ENCODE data around the gene CDH13.

Gene CDH13

DNA sequence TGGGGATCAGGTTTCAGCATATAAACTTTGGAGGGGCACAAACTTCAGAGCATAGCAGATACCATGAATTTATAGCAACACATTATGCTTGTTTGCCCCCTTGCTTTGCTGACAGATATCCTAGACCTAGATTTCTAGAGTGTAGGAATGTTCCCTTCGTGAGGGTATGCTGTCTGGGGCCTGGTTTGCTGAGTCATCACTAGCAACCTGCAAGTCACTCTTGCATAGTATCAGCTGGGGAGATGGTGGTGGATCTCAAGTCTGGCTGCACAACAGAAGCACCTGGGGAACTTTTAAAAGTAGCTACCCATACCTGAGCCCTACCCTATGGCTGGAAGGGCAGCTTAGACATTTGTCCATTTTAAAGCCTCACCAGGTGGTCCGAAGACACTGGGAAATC lies 1158.7 kb downstream of the CDH13 start:
- H3K4me3 ChIP-seq (ENCODE audit: low read depth, low read length), result no peak overlapping the region
- TF ChIP-seq CTCF (IDR thresholded peaks at IDR 0.05; ENCODE audit: low read depth, low read length), result no peak
- H3K9me3 ChIP-seq (ENCODE audit: severe bottlenecking), result no peaks in the 10 kb centered on the region
- no peak for DNase-seq
- no peaks in the 10 kb centered on the region for H3K36me3 ChIP-seq
- no peaks in the 10 kb centered on the region for H3K27me3 ChIP-seq (ENCODE audit: insufficient read depth, low read depth, severe bottlenecking)
- no peak overlapping the region for H3K27ac ChIP-seq

DNA sequence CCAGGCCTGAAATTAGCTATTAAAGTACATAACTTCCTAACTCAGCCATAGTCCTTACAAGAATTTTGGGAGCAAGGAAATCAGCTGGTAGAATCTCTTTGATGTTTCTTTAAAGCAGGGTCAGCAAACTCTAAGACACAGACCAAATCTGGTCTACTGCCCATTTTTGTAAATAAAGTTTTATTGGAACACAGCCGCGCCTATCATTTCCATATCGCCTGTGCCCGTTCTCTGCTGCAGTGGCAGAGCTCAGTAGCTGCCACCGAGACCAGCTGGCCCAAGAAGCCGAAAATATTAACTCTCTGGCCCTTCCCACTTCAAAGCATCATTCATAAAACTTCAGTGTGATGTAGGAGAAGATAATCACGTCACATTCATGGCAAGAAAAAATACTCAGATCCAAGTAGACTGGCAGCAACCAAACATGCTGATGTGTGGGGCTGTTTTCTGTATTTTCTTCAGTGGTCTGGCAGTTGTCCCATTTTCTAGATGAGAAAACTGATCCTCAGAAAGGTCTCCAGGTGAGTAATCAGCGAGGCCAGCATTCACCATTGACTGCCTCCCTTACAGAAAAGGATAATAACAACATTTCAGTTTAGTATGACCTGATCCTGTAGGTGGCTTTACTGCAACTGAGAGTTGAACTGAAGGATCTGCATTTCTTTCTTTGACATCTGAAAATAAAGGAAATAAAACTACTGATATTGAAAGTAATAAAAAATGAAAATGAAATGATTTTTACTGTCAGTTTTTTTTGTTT lies 1163.1 kb downstream of the CDH13 start:
- Histone ChIP-seq H3K27me3 (ENCODE audit: insufficient read depth, low read depth, severe bottlenecking) (no peaks in the 10 kb centered on the region), H3K27ac (no peak overlapping the region), H3K9me3 (ENCODE audit: severe bottlenecking) (no peaks in the 10 kb centered on the region), H3K4me3 (ENCODE audit: low read depth, low read length) (no peak overlapping the region), H3K36me3 (no peaks in the 10 kb centered on the region)
- no peak for DNase-seq
- TF ChIP-seq CTCF (IDR thresholded peaks at IDR 0.05; ENCODE audit: low read depth, low read length), result no peak

DNA sequence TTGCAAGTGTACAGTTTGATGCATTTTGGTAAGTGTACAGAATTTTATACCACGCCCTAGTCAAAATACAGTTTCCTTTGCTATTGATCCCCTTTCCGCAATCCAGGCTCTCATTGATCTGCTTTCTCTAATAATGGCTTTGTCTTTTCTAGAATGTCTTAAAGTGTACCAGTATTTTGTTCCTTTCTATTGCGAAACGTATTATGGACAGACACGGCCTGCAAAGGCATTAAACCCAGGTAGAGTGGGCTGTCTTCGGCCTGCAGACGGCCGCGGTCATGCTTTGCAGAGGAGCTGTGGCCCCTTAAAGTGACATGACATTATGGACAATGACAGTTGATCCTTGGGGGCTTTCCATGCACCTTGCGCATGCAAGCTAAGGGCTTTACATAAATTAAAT lies 1165.1 kb downstream of the CDH13 start:
- Histone ChIP-seq H3K27ac (no peak overlapping the region), H3K27me3 (ENCODE audit: insufficient read depth, low read depth, severe bottlenecking) (no peaks in the 10 kb centered on the region), H3K4me3 (ENCODE audit: low read depth, low read length) (no peak overlapping the region), H3K9me3 (ENCODE audit: severe bottlenecking) (no peaks in the 10 kb centered on the region), H3K36me3 (no peaks in the 10 kb centered on the region)
- no peak for DNase-seq
- TF ChIP-seq CTCF (IDR thresholded peaks at IDR 0.05; ENCODE audit: low read depth, low read length), result no peak

- no peaks in the 10 kb centered on the region for H3K27me3 ChIP-seq (ENCODE audit: insufficient read depth, low read depth, severe bottlenecking)
- H3K36me3 ChIP-seq, result no peaks in the 10 kb centered on the region
- no peak overlapping the region for H3K4me3 ChIP-seq (ENCODE audit: low read depth, low read length)
- H3K9me3 ChIP-seq (ENCODE audit: severe bottlenecking), result no peaks in the 10 kb centered on the region
- H3K27ac ChIP-seq, result no peak overlapping the region
- no peak for TF ChIP-seq CTCF (IDR thresholded peaks at IDR 0.05; ENCODE audit: low read depth, low read length)
- peak; percentile 8 for DNase-seq
These were observed 1165.6 kb downstream of the CDH13 start for GRCh38 chr16:83792391-83792790.

DNA sequence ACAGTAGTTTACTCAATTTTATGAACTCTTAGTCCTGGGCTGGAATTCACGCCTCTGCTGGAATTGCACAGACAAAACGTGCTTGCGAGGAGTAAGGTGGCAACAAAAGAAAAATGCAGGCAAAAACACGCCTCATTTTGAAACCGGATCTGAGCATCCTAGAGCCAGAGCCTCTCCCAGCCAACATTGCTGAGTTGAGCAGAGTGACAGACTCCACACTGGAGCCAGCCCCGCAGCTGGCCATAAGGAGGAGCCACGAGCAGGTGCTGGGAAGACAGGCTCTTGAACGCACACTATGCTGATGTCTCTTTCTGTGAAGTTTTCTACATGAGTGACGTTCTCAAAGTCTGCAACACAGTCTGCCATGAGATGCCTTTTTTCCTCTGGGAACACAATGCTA lies 1166.4 kb downstream of the CDH13 start:
- Histone ChIP-seq H3K4me3 (ENCODE audit: low read depth, low read length) (no peak overlapping the region), H3K9me3 (ENCODE audit: severe bottlenecking) (no peaks in the 10 kb centered on the region), H3K36me3 (no peaks in the 10 kb centered on the region), H3K27me3 (ENCODE audit: insufficient read depth, low read depth, severe bottlenecking) (no peaks in the 10 kb centered on the region), H3K27ac (no peak overlapping the region)
- no peak for DNase-seq
- no peak for TF ChIP-seq CTCF (IDR thresholded peaks at IDR 0.05; ENCODE audit: low read depth, low read length)
